ENCODE data around the gene GABRP.
A peak's percentile ranks its signal among the peaks of the same experiment; 100 is the strongest.

GABRP gene

DNA sequence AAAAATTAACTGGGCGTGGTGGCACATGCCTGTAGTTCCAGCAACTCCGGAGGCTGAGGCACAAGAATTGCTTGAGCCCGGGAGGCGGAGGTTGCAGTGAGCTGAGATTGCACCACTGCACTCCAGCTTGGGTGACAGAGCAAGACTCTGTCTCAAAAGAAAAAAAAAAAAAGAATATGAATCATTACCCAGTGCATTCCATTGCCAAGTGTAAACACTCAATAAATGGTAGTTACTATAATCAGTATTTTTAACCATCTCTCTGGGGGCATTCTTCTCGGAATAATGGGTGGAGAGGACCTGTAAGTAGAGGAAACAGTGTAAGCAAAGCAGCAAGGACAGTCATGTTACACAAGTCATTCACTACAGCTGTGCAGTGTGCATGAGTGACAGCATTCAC is 64.5 kb downstream of the GABRP start:
- DNase-seq (ENCODE audit: low read depth) = no peak
- no peak overlapping the region for H3K4me3 ChIP-seq (ENCODE audit: low read depth, low read length)

DNA sequence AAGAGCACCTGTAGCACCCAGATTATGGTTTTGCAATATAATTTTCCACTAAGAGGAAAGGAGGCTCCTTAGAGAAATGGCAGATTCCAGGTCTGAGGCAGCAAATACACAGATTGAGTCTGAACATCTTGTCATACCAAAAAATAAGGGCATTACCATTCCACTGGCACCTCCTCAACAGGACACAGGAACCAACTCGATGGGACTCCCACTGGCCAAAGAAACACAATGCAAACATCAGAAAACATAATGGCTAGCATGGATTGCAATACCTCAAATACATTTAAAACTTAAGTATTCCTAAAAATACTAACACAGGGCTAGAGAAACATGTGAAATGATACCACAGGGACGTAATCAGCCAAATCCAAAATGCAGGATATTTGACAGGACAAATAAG is 65.8 kb downstream of the GABRP start:
- no peak overlapping the region for H3K4me3 ChIP-seq (ENCODE audit: low read depth, low read length)
- DNase-seq (ENCODE audit: low read depth) = no peak

DNA sequence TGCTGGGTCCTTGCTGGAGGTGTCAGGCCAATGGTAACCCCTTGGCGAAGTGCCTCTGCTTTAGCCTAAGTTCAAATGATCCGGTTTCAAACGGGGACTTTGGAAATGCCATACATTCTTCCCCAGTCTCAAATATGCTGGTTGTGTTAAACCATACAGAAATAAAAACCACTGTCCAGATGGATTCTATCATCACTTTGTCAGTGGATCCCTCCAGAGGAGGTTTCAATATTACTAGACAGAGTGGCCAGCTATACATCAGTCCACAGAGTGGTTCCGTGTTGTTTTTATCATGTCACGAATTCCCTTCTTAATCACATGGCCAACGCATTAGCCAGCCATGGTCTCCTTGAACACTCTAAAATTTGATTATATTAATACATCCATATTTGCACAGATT is 71.0 kb downstream of the GABRP start:
- DNase-seq (ENCODE audit: low read depth) = no peak
- no peak overlapping the region for H3K4me3 ChIP-seq (ENCODE audit: low read depth, low read length)

DNA sequence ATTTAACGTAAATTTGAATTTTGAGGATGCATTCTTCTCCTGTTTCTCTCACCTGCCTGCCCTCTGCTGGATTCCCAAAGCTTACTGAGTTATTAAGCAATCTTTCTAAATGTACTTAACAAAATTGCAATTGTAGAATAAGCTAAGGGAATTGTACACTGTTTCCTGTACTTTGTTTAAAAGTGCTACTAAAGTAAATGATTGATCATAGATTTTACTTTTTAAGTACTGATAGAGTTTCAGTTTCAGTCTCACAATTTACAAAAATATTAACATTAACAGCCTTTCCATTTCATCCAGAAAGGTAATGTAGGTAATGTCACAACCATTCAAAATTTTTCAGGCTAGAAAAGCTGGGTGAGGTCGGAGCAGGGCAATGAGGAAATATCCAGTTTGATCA is 73.5 kb downstream of the GABRP start:
- no peak overlapping the region for H3K4me3 ChIP-seq (ENCODE audit: low read depth, low read length)
- DNase-seq (ENCODE audit: low read depth) = no peak

DNA sequence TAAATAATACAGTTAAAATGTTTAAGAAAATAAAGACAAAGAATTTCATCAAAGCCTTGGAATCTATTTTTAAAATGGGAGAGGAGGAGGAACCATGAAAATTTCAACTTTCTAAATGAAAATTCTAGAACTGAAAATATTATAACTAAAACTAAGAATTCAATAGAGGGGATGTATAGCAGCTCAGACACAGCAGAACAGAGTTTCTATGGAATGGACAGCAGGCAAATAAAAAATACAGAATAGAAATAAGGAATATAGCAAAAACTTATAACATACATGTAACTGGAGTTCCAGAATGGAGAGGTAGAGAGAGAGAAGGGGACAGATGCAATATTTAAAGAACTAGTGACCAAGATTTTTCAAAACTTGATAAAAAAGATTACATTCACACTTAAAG is 76.9 kb downstream of the GABRP start:
- DNase-seq (ENCODE audit: low read depth) = no peak
- no peak overlapping the region for H3K4me3 ChIP-seq (ENCODE audit: low read depth, low read length)

DNA sequence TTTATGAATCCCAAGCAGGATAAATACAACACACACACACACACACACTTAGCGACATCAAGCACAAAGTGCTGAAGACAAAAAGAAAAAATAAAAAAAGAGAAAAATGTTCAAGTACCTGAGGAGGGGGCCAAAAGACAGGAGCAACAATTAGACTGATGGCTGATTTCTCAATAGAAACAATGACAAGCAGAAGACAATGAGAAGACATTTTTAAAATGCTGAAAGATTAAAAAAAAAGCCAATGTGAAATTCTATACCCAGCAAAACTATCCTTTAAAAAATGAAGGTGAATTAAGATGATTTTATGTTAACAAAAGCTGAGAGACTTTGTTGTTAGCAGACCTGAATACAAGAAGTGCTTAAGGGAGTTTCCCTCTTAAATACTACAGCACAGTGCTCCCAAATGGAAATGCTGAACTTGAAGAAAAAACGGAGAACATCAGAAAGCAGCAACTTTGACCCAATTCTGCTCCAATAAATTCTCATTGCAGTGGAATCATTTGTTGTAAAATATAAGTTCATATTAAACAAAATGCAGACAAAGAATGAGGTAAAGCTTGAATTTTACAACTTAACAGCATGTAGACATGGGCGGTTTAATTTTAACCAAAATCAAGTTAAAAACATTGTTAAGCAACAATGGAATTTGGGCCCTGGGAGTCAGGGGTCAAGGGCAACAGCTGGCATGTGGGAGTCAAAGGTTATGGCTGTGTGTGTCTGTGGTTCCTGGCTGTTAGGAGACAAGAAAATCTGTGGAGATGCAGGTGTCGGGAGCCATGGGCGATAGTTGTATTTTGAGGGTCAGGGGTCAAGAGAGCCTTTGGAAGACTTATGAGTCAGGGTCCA is 77.5 kb downstream of the GABRP start:
- no peak for DNase-seq (ENCODE audit: low read depth)
- H3K4me3 ChIP-seq (ENCODE audit: low read depth, low read length) = no peak overlapping the region

DNA sequence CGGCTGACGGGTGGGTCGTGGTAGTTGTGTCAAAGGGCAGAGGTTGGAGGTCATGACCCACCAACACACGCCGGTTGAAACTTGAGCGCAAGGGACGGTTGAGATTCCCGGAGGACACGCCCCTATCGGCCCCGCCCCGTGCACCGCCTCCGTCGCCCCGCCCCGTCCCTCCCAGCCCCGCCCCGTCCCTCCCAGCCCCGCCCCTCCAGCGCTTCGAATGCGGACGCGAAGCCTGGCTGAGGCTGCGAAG is 78.1 kb downstream of the GABRP start:
- no peak for DNase-seq (ENCODE audit: low read depth)
- H3K4me3 ChIP-seq (ENCODE audit: low read depth, low read length) = peak overlapping the region; percentile 63

DNA sequence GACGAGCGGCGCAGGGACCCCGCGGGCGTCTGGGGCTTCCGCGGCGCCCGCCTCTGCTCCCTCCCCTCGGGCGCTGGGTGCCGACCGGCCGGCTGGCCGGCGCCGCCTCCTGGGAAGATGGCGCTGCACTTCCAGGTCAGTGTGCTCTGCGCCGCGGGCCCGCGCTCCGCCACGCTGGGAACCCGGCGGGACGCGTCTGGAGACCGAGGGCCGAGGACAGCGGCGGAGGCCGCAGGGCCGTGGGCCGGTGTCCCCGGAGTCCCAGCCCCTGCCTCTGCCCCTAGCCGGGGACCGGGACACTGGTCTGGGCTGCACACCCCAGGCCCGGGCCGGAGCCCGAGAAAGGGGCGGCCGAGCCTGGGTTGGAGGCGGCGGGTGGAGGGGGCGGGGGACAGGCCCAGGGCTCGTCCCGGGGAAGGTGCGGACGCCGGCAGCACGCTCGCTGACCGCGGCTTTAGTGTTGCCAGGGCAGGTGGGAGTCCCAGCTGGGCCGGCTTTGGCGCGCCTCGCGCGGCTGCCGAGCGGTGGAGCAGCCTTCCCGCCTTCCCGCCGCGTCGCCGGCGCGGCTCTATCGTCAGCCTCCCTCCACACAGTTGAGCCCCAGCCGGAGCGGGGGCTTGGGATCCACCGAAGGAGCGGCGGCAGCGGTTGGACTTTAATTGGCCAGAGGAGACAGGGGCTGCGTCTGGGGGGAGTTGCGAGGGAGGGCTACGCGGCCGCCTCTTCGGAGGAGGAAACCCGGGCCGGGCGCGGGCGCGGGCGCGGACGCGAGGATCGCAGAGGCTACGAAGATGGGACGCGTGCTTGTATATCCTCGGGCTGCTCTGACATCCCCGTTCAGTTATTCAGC is 78.6 kb downstream of the GABRP start, which contains the start of gene RANBP17:
Gene RANBP17, plus strand, starts transcription at position 102 of the 850 bp plus-strand sequence.
- peak within 1 kb of the TSS; percentile 63 for H3K4me3 ChIP-seq (ENCODE audit: low read depth, low read length)
- DNase-seq (ENCODE audit: low read depth) = peak; percentile 37

DNA sequence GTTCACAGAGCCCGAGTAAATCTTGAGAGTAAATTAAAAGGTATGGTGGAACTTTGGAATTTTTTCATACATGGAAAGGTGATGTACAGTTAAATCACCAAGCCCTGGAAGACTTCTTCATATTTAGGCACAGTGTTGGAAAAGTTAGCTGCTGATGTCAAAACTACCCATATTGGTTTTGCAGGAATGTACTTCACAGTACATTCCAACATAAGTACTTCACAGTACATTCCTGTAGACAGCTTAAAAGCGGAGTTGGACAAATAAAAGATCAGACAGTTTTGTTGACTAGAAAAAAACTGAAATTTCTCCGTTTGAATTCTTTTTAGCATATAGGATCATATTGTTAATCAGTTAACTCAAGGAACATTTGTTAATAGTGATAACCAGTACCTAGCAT is 80.1 kb downstream of the GABRP start:
- peak; percentile 67 for DNase-seq (ENCODE audit: low read depth)
- no peak overlapping the region for H3K4me3 ChIP-seq (ENCODE audit: low read depth, low read length)

Measured in skeletal muscle cell (primary cell).